DMS153 (cell line): ENCODE measurements around the gene PDE9A.
A peak's percentile ranks its signal among the peaks of the same experiment; 100 is the strongest.
"Not testable (repeated sequence)": the region's sequence is repeated elsewhere in the genome, so short reads cannot be mapped to it uniquely, and the experiment has no call there.

ENCODE experiments used
- DNase-seq: peaks from one replicate; lab custom pipeline; 2025; lab: John Stamatoyannopoulos, UW

PDE9A gene

GRCh38 chr21:42806509-42807140 lies 153.2 kb downstream of the PDE9A start:
- DNase-seq, result no peak

- not testable (repeated sequence) for DNase-seq
Observed at GRCh38 chr21:42807293-42807895, 154.0 kb downstream of the PDE9A start.

- no peak for DNase-seq
Observed at GRCh38 chr21:42807938-42808613, 154.7 kb downstream of the PDE9A start.

- no peak for DNase-seq
Observed at GRCh38 chr21:42809171-42809570, 155.8 kb downstream of the PDE9A start.

GRCh38 chr21:42809577-42810475 lies 156.4 kb downstream of the PDE9A start:
- no peak for DNase-seq

GRCh38 chr21:42811960-42812359 lies 158.5 kb downstream of the PDE9A start:
- DNase-seq, result no peak

GRCh38 chr21:42812528-42813241 lies 159.3 kb downstream of the PDE9A start:
- not testable (repeated sequence) for DNase-seq

- no peak for DNase-seq
Observed at GRCh38 chr21:42815217-42815616, 161.8 kb downstream of the PDE9A start.

- DNase-seq, result no peak
Observed at GRCh38 chr21:42818328-42818749, 164.9 kb downstream of the PDE9A start.

- no peak for DNase-seq
Observed at GRCh38 chr21:42819861-42820615, 166.6 kb downstream of the PDE9A start.

GRCh38 chr21:42820616-42821465 lies 167.4 kb downstream of the PDE9A start:
- peak; percentile 38 for DNase-seq
